Measurements from ENCODE around the gene SAMM50.

The SAMM50 gene

DNA sequence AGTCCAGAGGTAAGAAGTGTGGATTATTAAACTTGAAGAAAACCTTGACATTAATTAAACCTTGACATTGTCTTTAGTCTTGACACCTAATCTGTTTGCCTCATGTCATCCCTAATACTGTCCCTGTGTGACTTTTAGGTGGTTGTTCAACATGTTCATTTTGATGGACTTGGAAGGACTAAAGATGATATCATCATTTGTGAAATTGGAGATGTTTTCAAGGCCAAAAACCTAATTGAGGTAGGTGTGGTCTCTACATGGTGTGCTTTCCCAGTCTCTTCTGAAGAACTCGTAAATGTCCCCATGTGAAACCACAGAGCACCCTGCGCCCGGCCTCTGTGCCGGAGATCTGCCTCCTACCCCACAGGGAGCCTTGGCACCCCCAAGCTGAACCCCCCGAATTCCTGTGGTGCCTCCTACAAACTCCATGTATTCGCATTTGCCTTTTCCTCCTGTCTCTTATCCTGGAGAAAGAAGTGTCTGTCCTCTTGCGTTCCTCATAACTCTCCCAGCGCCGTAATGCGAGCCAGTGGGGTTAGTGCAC, 9.1 kb downstream of the SAMM50 start:
- peaks cover 54% of the 10 kb centered on the region; the same call in 1 of the 2 replicates for H3K36me3 ChIP-seq (ENCODE audit: insufficient read depth, low read length)

DNA sequence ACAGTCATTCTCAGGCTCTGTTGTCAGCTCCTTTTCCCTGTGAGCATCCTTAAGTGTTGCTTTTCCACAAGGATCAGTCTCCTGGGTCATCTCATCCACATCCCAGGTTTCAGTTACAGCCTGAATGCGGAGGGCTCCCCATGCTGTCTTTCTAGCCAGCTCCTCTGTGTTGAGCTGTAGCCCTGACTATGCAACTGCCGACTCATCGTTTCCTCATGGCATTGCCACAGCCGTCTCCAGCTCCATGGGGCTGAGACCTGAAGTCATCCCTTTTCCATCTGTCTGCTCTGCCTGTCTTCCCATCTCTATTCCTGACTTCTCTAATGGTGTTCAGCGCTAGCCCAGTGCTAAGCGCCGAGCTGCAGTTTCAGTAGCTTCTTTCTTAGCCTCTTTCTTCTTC, 11.8 kb downstream of the SAMM50 start:
- Histone ChIP-seq H3K4me3 (ENCODE audit: low read length, poor library complexity, severe bottlenecking) (no peak overlapping the region), H3K4me1 (ENCODE audit: insufficient read depth, low read length, poor library complexity, severe bottlenecking) (no peaks in the 10 kb centered on the region), H3K4me2 (ENCODE audit: low read depth, low read length, poor library complexity, severe bottlenecking) (no peak overlapping the region), H2AFZ (ENCODE audit: low read length) (no peak overlapping the region), H3K9me3 (ENCODE audit: insufficient read depth, low read depth, low read length) (no peaks in the 10 kb centered on the region), H3K9ac (ENCODE audit: low read depth, low read length, poor library complexity, severe bottlenecking) (no peak overlapping the region), H3F3A (ENCODE audit: low read depth) (no peaks in the 10 kb centered on the region), H4K20me1 (ENCODE audit: insufficient read depth, low read length, poor library complexity, severe bottlenecking) (no peaks in the 10 kb centered on the region), H3K79me2 (ENCODE audit: insufficient read depth, low read length) (no peaks in the 10 kb centered on the region), H3K27me3 (ENCODE audit: insufficient read depth, low read length, poor library complexity, severe bottlenecking) (no peaks in the 10 kb centered on the region), H3K36me3 (ENCODE audit: insufficient read depth, low read length) (peaks cover 73% of the 10 kb centered on the region; the same call in 1 of the 2 replicates), H3K9me2 (replicated peaks; ENCODE audit: low read depth, low read length) (no peaks in the 10 kb centered on the region)
- TF ChIP-seq, protein P1, sequence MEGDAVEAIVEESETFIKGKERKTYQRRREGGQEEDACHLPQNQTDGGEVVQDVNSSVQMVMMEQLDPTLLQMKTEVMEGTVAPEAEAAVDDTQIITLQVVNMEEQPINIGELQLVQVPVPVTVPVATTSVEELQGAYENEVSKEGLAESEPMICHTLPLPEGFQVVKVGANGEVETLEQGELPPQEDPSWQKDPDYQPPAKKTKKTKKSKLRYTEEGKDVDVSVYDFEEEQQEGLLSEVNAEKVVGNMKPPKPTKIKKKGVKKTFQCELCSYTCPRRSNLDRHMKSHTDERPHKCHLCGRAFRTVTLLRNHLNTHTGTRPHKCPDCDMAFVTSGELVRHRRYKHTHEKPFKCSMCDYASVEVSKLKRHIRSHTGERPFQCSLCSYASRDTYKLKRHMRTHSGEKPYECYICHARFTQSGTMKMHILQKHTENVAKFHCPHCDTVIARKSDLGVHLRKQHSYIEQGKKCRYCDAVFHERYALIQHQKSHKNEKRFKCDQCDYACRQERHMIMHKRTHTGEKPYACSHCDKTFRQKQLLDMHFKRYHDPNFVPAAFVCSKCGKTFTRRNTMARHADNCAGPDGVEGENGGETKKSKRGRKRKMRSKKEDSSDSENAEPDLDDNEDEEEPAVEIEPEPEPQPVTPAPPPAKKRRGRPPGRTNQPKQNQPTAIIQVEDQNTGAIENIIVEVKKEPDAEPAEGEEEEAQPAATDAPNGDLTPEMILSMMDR (conservative IDR thresholded peaks at IDR 0.05; ENCODE audit: low read length): no peak
- no peak for TF ChIP-seq EZH2phosphoT487 (IDR thresholded peaks at IDR 0.05; ENCODE audit: borderline replicate concordance)

More for the DNA sequence above, 9.1 kb downstream of the SAMM50 start:
- H3K9me3 ChIP-seq (ENCODE audit: insufficient read depth, low read depth, low read length): no peaks in the 10 kb centered on the region
- H3K79me2 ChIP-seq (ENCODE audit: insufficient read depth, low read length): peaks cover 16% of the 10 kb centered on the region
- no peaks in the 10 kb centered on the region for H4K20me1 ChIP-seq (ENCODE audit: insufficient read depth, low read length, poor library complexity, severe bottlenecking)
- H2AFZ ChIP-seq (ENCODE audit: low read length): no peak overlapping the region
- H3F3A ChIP-seq (ENCODE audit: low read depth): no peaks in the 10 kb centered on the region
- TF ChIP-seq, protein P1 (conservative IDR thresholded peaks at IDR 0.05; ENCODE audit: low read length): no peak
- TF ChIP-seq EZH2phosphoT487 (IDR thresholded peaks at IDR 0.05; ENCODE audit: borderline replicate concordance): no peak
- peaks cover 4% of the 10 kb centered on the region for H3K4me1 ChIP-seq (ENCODE audit: insufficient read depth, low read length, poor library complexity, severe bottlenecking)
- no peak overlapping the region for H3K4me2 ChIP-seq (ENCODE audit: low read depth, low read length, poor library complexity, severe bottlenecking)
- no peaks in the 10 kb centered on the region for H3K27me3 ChIP-seq (ENCODE audit: insufficient read depth, low read length, poor library complexity, severe bottlenecking)
- H3K9ac ChIP-seq (ENCODE audit: low read depth, low read length, poor library complexity, severe bottlenecking): no peak overlapping the region
- H3K4me3 ChIP-seq (ENCODE audit: low read length, poor library complexity, severe bottlenecking): no peak overlapping the region
- no peaks in the 10 kb centered on the region for H3K9me2 ChIP-seq (replicated peaks; ENCODE audit: low read depth, low read length)

DNA sequence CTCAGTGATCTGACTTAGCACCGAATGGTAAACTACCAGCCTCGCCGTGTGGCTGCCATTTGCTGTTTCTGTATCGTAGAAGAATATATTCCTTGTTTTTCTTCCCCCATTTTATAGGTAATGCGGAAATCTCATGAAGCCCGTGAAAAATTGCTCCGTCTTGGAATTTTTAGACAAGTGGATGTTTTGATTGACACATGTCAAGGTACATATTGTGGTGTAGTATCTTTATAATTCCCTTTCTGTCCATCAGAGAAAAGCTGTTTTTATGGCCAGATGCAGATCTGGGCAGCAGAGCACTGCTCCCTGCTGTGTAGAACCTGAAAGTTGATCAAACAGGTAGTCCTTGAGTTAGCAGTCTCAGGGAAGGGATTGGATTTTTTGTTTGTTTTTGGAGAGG, 13.4 kb downstream of the SAMM50 start:
- no peak overlapping the region for H3K9ac ChIP-seq (ENCODE audit: low read depth, low read length, poor library complexity, severe bottlenecking)
- H2AFZ ChIP-seq (ENCODE audit: low read length): no peak overlapping the region
- H3K9me2 ChIP-seq (replicated peaks; ENCODE audit: low read depth, low read length): no peaks in the 10 kb centered on the region
- H3K4me2 ChIP-seq (ENCODE audit: low read depth, low read length, poor library complexity, severe bottlenecking): no peak overlapping the region
- no peaks in the 10 kb centered on the region for H3K79me2 ChIP-seq (ENCODE audit: insufficient read depth, low read length)
- no peaks in the 10 kb centered on the region for H3F3A ChIP-seq (ENCODE audit: low read depth)
- no peak overlapping the region for H3K4me3 ChIP-seq (ENCODE audit: low read length, poor library complexity, severe bottlenecking)
- no peaks in the 10 kb centered on the region for H3K9me3 ChIP-seq (ENCODE audit: insufficient read depth, low read depth, low read length)
- H3K36me3 ChIP-seq (ENCODE audit: insufficient read depth, low read length): peaks cover 83% of the 10 kb centered on the region; the same call in 1 of the 2 replicates
- no peaks in the 10 kb centered on the region for H3K4me1 ChIP-seq (ENCODE audit: insufficient read depth, low read length, poor library complexity, severe bottlenecking)
- no peaks in the 10 kb centered on the region for H4K20me1 ChIP-seq (ENCODE audit: insufficient read depth, low read length, poor library complexity, severe bottlenecking)
- H3K27me3 ChIP-seq (ENCODE audit: insufficient read depth, low read length, poor library complexity, severe bottlenecking): no peaks in the 10 kb centered on the region
- TF ChIP-seq, protein P1 (conservative IDR thresholded peaks at IDR 0.05; ENCODE audit: low read length): no peak
- no peak for TF ChIP-seq EZH2phosphoT487 (IDR thresholded peaks at IDR 0.05; ENCODE audit: borderline replicate concordance)

All from Loucy (cell line).